RWPE1 (cell line): ENCODE measurements around the gene GSDME.

Source experiments
- CTCF ChIA-PET: fragments of 350-600 bp; sonication (Branson Sonifier 250); formaldehyde crosslinking; extraction: SDS; loops from one replicate; lab custom pipeline; 2021; lab: Yijun Ruan, JAX
- POLR2A ChIA-PET: fragments of 400-600 bp; formaldehyde crosslinking; extraction: SDS; loops from one replicate; lab custom pipeline; 2020; ENCODE audit warnings: antibody characterized with exemption; ENCODE audit not compliant: low non-redundant PET; lab: Yijun Ruan, JAX
- DNase-seq: peaks from one replicate; pipeline ENCODE4 v3.0.0; 2012; ENCODE audit warnings: low spot score
- H3K27ac ChIP-seq: fragments of 450-650 bp; 2 replicates; pipeline ENCODE4 v1.5.1; 2017
- TF ChIP-seq, protein P1 (sequence below): fragments of 450-650 bp; conservative IDR thresholded peaks from 2 replicates; pipeline ENCODE4 v1.5.1; 2017; ENCODE audit warnings: low read depth, mild to moderate bottlenecking

GSDME gene

DNA sequence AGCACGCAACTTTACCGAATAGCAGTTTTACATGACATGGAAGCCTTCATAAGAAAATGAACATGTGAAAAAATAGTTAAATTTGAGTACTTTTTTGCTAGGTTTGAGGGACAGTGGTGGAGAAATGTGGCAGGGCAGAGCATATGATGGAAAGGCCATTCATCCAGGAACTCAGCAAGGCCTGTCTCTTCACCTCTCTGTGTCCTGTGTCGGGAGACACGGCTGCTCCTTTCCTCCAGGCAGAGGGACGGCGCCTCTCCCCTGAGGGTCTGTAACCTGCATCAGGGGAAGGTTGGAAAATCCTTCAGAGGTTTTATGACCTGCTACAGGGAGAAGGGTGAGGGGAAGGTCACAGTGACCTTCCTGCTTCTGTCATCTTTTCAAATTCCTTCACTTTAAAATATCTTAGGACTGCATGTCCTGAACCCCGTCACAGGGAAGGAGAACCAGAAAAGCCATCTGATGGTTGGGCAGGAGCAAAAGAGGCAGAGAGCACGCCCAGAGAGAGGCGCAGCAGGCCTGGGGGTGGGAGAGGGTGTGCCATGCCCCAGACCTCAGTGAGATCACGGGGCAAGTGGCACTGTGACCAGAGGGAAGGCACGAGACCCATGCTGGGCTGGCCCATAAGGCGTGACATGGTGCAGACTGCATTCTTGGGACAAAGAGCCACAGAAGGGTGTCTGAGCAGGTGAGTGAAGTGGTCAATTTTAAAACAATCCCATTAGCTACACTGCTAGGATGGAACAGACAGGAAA is 44.0 kb downstream of the GSDME start:
- TF ChIP-seq, protein P1, sequence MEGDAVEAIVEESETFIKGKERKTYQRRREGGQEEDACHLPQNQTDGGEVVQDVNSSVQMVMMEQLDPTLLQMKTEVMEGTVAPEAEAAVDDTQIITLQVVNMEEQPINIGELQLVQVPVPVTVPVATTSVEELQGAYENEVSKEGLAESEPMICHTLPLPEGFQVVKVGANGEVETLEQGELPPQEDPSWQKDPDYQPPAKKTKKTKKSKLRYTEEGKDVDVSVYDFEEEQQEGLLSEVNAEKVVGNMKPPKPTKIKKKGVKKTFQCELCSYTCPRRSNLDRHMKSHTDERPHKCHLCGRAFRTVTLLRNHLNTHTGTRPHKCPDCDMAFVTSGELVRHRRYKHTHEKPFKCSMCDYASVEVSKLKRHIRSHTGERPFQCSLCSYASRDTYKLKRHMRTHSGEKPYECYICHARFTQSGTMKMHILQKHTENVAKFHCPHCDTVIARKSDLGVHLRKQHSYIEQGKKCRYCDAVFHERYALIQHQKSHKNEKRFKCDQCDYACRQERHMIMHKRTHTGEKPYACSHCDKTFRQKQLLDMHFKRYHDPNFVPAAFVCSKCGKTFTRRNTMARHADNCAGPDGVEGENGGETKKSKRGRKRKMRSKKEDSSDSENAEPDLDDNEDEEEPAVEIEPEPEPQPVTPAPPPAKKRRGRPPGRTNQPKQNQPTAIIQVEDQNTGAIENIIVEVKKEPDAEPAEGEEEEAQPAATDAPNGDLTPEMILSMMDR: no peak
- ChIA-PET CTCF (interaction anchor here (1.1 kb wide), 1 partner anchor 386 kb away, joined by 3 read pairs; no protein-coding TSS in a partner anchor), POLR2A (no interaction called here)

DNA sequence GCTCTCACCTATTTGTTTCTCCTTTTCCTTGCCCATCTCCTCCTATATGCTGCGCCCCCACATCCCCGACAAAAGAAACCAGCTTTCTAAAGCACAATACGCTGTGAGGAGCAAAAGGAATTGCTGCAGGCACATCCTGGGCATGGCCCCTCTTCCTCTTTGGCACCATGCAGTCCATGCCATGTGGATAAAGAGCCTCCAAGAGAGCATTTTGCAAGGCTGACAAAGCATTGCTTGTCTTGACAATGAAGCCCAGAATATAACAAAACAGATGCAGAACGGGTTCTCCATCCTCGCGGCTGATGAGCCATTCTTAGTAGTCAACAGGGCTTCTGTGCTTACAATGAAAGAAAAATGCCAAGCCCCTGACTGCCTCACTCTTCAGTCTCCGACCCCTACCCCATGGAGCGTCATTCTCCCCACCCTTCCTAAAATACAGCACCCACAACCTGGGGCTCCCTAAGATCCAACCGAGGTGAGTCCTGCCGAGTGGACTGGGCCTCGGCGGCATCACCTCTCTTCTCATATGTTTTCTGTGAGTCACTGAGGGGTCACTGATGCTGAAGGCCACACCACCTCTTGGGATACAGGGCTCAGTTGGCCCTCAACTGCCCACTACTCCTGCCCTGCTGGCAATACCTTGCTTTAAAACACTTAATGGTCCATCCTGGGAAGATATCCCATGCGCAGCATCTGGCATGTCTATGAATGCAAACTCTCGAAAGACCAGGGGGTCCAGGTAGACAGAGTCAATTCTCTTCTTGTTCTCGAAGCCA is 47.5 kb downstream of the GSDME start:
- H3K27ac ChIP-seq: no peak overlapping the region
- TF ChIP-seq, protein P1: no peak
- ChIA-PET CTCF (no interaction called here), POLR2A (no interaction called here)
- no peak for DNase-seq

More for the DNA sequence above, 44.0 kb downstream of the GSDME start:
- H3K27ac ChIP-seq: no peak overlapping the region
- no peak for DNase-seq

DNA sequence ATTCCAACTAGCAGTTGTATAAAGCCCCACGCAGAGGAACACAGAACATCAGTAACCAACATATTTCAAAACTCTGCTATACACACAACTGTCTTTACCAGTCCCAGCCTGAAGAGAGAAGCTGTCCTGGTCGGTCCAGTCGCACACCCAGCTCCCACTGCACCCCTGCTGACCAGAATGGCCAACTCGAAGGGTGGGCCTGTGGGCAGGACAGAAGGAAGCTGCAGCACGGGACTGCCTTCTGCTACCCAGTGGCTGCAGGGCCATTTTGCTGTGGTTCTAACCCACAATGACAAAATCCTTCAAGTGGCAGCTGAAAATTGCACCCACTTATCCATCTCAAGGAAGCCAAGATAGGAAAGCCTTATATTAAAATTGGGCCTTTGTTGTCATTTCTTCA is 48.2 kb downstream of the GSDME start:
- no peak for DNase-seq
- CTCF ChIA-PET: no interaction called here
- H3K27ac ChIP-seq: no peak overlapping the region
- TF ChIP-seq, protein P1: no peak
- POLR2A ChIA-PET: no interaction called here

DNA sequence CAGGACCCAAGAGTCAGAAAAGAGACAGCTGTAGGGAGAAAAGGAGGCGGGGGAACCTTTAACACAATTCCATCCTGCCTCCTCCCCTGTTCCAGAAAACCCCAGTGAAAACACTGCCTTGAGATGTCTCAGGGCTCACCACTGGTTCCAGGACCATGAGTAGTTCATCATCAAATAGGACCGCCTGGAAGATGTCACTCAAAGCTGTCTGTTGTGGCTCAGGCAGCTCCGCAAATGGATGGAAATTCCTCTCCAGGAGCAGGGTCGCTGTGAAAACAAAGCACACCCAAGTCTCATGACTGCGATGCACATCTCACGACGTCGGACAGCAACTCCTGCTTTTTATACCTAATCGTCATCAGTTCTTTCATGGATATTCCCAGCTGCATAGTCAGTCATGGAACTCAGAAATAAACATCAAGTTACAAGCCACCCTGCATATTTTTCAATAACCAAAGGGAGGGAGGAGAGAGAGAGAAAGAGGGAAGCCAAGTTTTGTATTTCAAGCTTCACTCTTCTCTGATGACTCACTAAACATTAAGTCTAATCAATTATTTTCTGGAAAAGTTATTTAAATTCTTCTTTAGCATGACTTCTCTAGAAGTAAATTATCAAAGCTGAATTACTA is 49.2 kb downstream of the GSDME start:
- POLR2A ChIA-PET: no interaction called here
- TF ChIP-seq, protein P1: no peak
- no peak for DNase-seq
- CTCF ChIA-PET: no interaction called here
- no peak overlapping the region for H3K27ac ChIP-seq

DNA sequence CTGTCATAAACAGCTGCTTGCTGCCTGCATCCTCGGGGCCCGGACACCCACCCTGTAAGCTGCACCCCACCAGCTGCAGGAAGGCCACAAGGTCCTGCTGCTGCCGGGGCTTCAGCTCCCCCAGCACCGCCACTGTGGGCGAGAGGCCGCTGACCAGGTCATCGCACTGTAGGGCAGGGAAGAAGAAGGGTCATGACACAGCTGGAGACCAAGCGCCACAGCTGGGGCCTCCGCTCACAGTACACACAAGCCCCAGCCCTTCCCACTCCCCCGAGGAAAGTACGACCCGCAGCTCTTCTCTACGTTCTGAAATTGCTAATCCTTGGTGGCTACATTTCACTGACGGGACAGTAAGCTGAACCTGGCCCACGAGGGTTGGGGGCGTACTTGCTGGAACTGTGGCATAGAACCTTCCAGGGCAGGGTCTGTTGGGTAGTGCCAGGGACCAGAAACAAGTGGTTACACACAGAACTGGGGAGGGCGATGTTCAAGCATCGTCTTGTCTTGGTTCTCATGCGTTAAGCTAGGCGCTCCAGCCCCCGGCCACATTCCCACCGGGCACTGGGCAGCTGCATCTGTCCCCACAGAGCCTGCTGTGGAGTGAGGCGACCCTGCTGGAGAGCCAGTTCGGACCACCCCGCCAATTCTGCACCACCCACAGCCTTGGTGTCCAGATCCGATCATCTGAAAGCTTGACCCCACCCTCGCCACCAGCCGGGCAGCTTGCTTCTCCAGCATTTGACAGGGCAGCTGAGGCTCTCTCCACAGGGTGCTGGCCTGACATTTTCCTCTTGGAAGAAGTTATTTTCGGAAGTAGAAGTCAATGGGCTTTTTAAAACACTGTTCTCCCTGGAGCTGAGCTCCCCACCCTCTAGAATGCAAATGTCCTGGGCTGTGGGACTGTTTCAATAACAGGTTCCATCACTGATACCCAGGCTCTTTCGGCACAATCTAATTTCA is 50.8 kb downstream of the GSDME start:
- DNase-seq: no peak
- POLR2A ChIA-PET: no interaction called here
- TF ChIP-seq, protein P1: no peak
- CTCF ChIA-PET: interaction anchor here (0.6 kb wide), 1 partner anchor 469 kb away, joined by 4 read pairs; no protein-coding TSS in a partner anchor
- no peak overlapping the region for H3K27ac ChIP-seq
